ENCODE data around the gene SPTSSB.

- TF ChIP-seq BHLHE40 (IDR thresholded peaks at IDR 0.05; ENCODE audit: borderline replicate concordance), result no peak
- TF ChIP-seq ZNF384 (IDR thresholded peaks at IDR 0.05), result no peak
Measured at GRCh38 chr3:161372321-161373260, 1.3 kb upstream of the SPTSSB start.
